A549 (cell line): ENCODE measurements around the gene TMEM116. TPM values are rescaled to one million over a fixed set of nuclear protein-coding genes. Genes with fewer than 3 reads are reported as not detected.
"Not testable (repeated sequence)": the region's sequence is repeated elsewhere in the genome, so short reads cannot be mapped to it uniquely, and the experiment has no call there.

ENCODE experiments used
- ATAC-seq, 2 experiments: fragments of 200-7000 bp in 1 of 2; fragments of >200 bp in 1 of 2; cut with Nextera tagmentation in 1 of 2; cut with Tn5 transposase in 1 of 2; 3 replicates each; pipeline versions ENCODE4 v1.8.0 to v1.9.1; 2018 to 2020; ENCODE audit warnings: mild to moderate bottlenecking in 1 of 2, moderate library complexity in 1 of 2
- CTCF ChIA-PET: fragments of 300-600 bp; sonication (Branson Sonifier 250); formaldehyde crosslinking; extraction: SDS; loops from one replicate; lab custom pipeline; 2021; ENCODE audit warnings: antibody characterized with exemption, inconsistent platforms; lab: Yijun Ruan, JAX
- POLR2A ChIA-PET: fragments of 350-600 bp; formaldehyde crosslinking; extraction: SDS; loops from one replicate; lab custom pipeline; 2021; ENCODE audit warnings: antibody characterized with exemption, inconsistent platforms; lab: Yijun Ruan, JAX
- DNase-seq, 2 experiments: peaks; one replicate each; pipeline versions ENCODE4 v3.0.0 to v3.0.0-alpha.2; 2011 to 2016; ENCODE audit warnings: low read depth in 1 of 2, low spot score in 1 of 2
- FAIRE-seq: peaks from 2 replicates; lab custom pipeline; 2011; peaks lifted over from hg19 to GRCh38; lab: Jason Lieb, UNC
- H3K27ac ChIP-seq, 2 experiments: fragments of >200 bp; sonication (Bioruptor Twin); formaldehyde crosslinking; 3 replicates each; pipeline ENCODE4 v1.5.1; 2016 to 2017
- H3K4me1 ChIP-seq: fragments of >200 bp; sonication (Bioruptor Twin); formaldehyde crosslinking; 3 replicates; pipeline ENCODE4 v1.6.1; 2016
- H3K4me2 ChIP-seq: fragments of >200 bp; sonication (Bioruptor Twin); formaldehyde crosslinking; 3 replicates; pipeline ENCODE4 v1.6.1; 2016
- H3K4me3 ChIP-seq: fragments of >200 bp; sonication (Bioruptor Twin); formaldehyde crosslinking; 3 replicates; pipeline ENCODE4 v1.5.1; 2016
- H3K9me3 ChIP-seq: fragments of >200 bp; sonication (Bioruptor Twin); formaldehyde crosslinking; 3 replicates; pipeline ENCODE4 v1.6.1; 2016
- CBX8 ChIP-seq: fragments of 200-600 bp; sonication (generic); IDR thresholded peaks from 2 replicates; pipeline ENCODE4 v1.6.1; 2016
- CHD2 ChIP-seq: fragments of 150-350 bp; IDR thresholded peaks from 2 replicates; pipeline ENCODE4 v1.6.1; 2014; ENCODE audit warnings: low read length; ENCODE audit not compliant: partially characterized antibody
- CTCF ChIP-seq: fragments of >200 bp; sonication (Bioruptor Twin); formaldehyde crosslinking; IDR thresholded peaks from 3 replicates; pipeline ENCODE4 v1.5.1; 2016
- E2F6 ChIP-seq: IDR thresholded peaks from 2 replicates; pipeline ENCODE4 v1.6.1; 2012; ENCODE audit warnings: low read depth, borderline replicate concordance
- EHMT2 ChIP-seq: fragments of 200-600 bp; sonication (generic); IDR thresholded peaks from 2 replicates; pipeline ENCODE4 v1.6.1; 2016; ENCODE audit warnings: antibody characterized with exemption, low read depth, mild to moderate bottlenecking, moderate library complexity
- ESRRA ChIP-seq: fragments of 150-350 bp; IDR thresholded peaks from 2 replicates; pipeline ENCODE4 v1.6.1; 2014; ENCODE audit warnings: mild to moderate bottlenecking, low read length, borderline replicate concordance
- KDM1A ChIP-seq: fragments of 200-600 bp; sonication (generic); IDR thresholded peaks from 2 replicates; pipeline ENCODE4 v1.6.1; 2016; ENCODE audit warnings: low read depth, mild to moderate bottlenecking
- MAZ ChIP-seq: fragments of 150-350 bp; IDR thresholded peaks from 2 replicates; pipeline ENCODE4 v1.6.1; 2014; ENCODE audit warnings: antibody characterized with exemption, low read depth, low read length, borderline replicate concordance
- PHF8 ChIP-seq: fragments of 200-600 bp; sonication (generic); IDR thresholded peaks from 2 replicates; pipeline ENCODE4 v1.6.1; 2016; ENCODE audit warnings: low read depth, mild to moderate bottlenecking, antibody characterized with exemption, moderate library complexity, borderline replicate concordance
- RARB ChIP-seq: fragments of 250-450 bp; sonication (Bioruptor Pico); IDR thresholded peaks from 2 replicates; pipeline ENCODE4 v1.8.0; 2021; ENCODE audit warnings: mild to moderate bottlenecking, moderate library complexity
- RCOR1 ChIP-seq: fragments of 150-350 bp; IDR thresholded peaks from 2 replicates; pipeline ENCODE4 v1.6.1; 2014; ENCODE audit warnings: antibody characterized with exemption, low read length, low read depth
- REST ChIP-seq: fragments of 200-600 bp; sonication (generic); IDR thresholded peaks from 2 replicates; pipeline ENCODE4 v1.6.1; 2016; ENCODE audit warnings: antibody characterized with exemption, mild to moderate bottlenecking, moderate library complexity
- TP53 ChIP-seq: fragments of 250-450 bp; sonication (Bioruptor Pico); IDR thresholded peaks from 2 replicates; pipeline ENCODE4 v1.5.0; 2021; ENCODE audit warnings: mild to moderate bottlenecking, moderate library complexity
- ZC3H11A ChIP-seq: fragments of 450-650 bp; IDR thresholded peaks from 2 replicates; pipeline ENCODE4 v1.6.1; 2014; ENCODE audit warnings: antibody characterized with exemption, mild to moderate bottlenecking
- ZFP36 ChIP-seq: fragments of 450-650 bp; IDR thresholded peaks from 2 replicates; pipeline ENCODE4 v1.6.1; 2014; ENCODE audit warnings: borderline replicate concordance; ENCODE audit not compliant: partially characterized antibody
- ZNF302 ChIP-seq: fragments of 250-450 bp; sonication (Bioruptor Pico); IDR thresholded peaks from 2 replicates; pipeline ENCODE4 v1.9.0; 2021; ENCODE audit warnings: inconsistent platforms, mild to moderate bottlenecking, moderate library complexity
- WGBS: methylation state at CpG from one replicate; pipeline ENCODE4 v1.1.6; 2017; ENCODE audit errors: missing lambda C conversion rate; 5-methylcytosine and 5-hydroxymethylcytosine counted together
- polyA plus RNA-seq, 4 experiments: library from polyadenylated mRNA; depleted of rRNA in 3 of 4; stranded (reverse); fragments of >200 nt; fragmentation: RNase III in 1 of 4; extraction: RNeasy Plus Mini Kit Qiagen cat#74134 plus additional on column Dnase treatment in 1 of 4; gene quantifications; 2 replicates in 3 of 4; 3 replicates in 1 of 4; pipeline ENCODE4 v1.2.3, GENCODE V29; 2011 to 2017

TMEM116 gene
- polyA plus RNA-seq, 2 of the 4 experiments (the other 2 are of a cell fraction) = 11.0 to 22.4 TPM

- CTCF ChIA-PET = interaction anchor here (1.4 to 3.8 kb wide), 2 partner anchors 67 to 128 kb away, joined by 3 to 18 read pairs; no protein-coding TSS in a partner anchor
- DNase-seq (no peak), FAIRE-seq (no peak), ATAC-seq (no peak)
- Histone ChIP-seq H3K4me3 (peak overlapping the region; percentile 86), H3K4me1 (peaks cover 25% of the 10 kb centered on the region), H3K27ac (peak overlapping the region; percentile 95 to 96; a peak in 5 of 6 replicates), H3K4me2 (peak overlapping the region; percentile 86), H3K9me3 (no peaks in the 10 kb centered on the region)
- WGBS = 89% methylated on average over 8 of the region's 8 CpGs
- TF ChIP-seq CBX8 (no peak), MAZ (no peak), ESRRA (no peak), KDM1A (no peak), CHD2 (no peak), EHMT2 (no peak)
- POLR2A ChIA-PET = no interaction called here
Measured at GRCh38 chr12:112011685-112012084, 1.3 kb downstream of the TMEM116 start.

- FAIRE-seq (no peak), DNase-seq (no peak), ATAC-seq (no peak)
- ChIA-PET CTCF (interaction anchor here (0.7 kb wide), 1 partner anchor 9 kb away, joined by 3 read pairs; no protein-coding TSS in a partner anchor), POLR2A (no interaction called here)
- H3K4me1 ChIP-seq = peaks cover 35% of the 10 kb centered on the region
- no peaks in the 10 kb centered on the region for H3K9me3 ChIP-seq
- TF ChIP-seq ZFP36 (peak; percentile 40), TP53 (CRISPR knock-in tag) (no peak)
- H3K4me3 ChIP-seq = no peak overlapping the region
- 91% methylated on average over 8 of the region's 8 CpGs for WGBS
- no peak overlapping the region for H3K27ac ChIP-seq
- H3K4me2 ChIP-seq = peak overlapping the region; percentile 86; the same call in 1 of the 3 replicates
Measured at GRCh38 chr12:112010415-112011344, 2.3 kb downstream of the TMEM116 start.

GRCh38 chr12:112009596-112009995 lies 3.4 kb downstream of the TMEM116 start:
- FAIRE-seq, H3K9me3 ChIP-seq, H3K4me3 ChIP-seq, H3K4me2 ChIP-seq, DNase-seq, CTCF ChIA-PET, H3K27ac ChIP-seq, POLR2A ChIA-PET, ATAC-seq: not testable (repeated sequence)
- 89% methylated on average over 3 of the region's 3 CpGs for WGBS
- H3K4me1 ChIP-seq = peaks cover 37% of the 10 kb centered on the region

- no peak overlapping the region for H3K4me3 ChIP-seq
- no peak overlapping the region for H3K27ac ChIP-seq
- no peak for DNase-seq
- H3K9me3 ChIP-seq = no peaks in the 10 kb centered on the region
- WGBS = 75% methylated on average over 3 of the region's 3 CpGs
- H3K4me2 ChIP-seq = peak overlapping the region; percentile 22
- POLR2A ChIA-PET = no interaction called here
- no peak for FAIRE-seq
- ATAC-seq = no peak
- peaks cover 34% of the 10 kb centered on the region for H3K4me1 ChIP-seq
- TF ChIP-seq REST = no peak
- TF ChIP-seq RARB (CRISPR knock-in tag) = no peak
- TF ChIP-seq CTCF = no peak
- TF ChIP-seq RCOR1 = no peak
- TF ChIP-seq ZC3H11A = no peak
- TF ChIP-seq E2F6 = no peak
- TF ChIP-seq KDM1A = no peak
- TF ChIP-seq PHF8 = no peak
- TF ChIP-seq ZNF302 = no peak
- no peak for TF ChIP-seq ESRRA
- TF ChIP-seq, all 56 proteins: peak for 0
- CTCF ChIA-PET = no interaction called here
Measured at GRCh38 chr12:112008918-112009317, 4.0 kb downstream of the TMEM116 start.
